Middle frontal gyrus (tissue), 1 donor: ENCODE results near the gene ESD.

Experiments
- DNase-seq: peaks from one replicate; pipeline ENCODE4 v3.0.0-alpha.2; 2015; ENCODE audit warnings: low spot score; ENCODE audit errors: extremely low spot score

ESD gene

GRCh38 chr13:46747031-46747820 is 49.7 kb downstream of the ESD start:
- no peak for DNase-seq

GRCh38 chr13:46745706-46746105 is 51.3 kb downstream of the ESD start:
- DNase-seq = no peak

GRCh38 chr13:46745062-46745461 is 51.9 kb downstream of the ESD start:
- no peak for DNase-seq

- DNase-seq = no peak
These were observed 53.8 kb downstream of the ESD start for GRCh38 chr13:46743191-46743590.

DNA sequence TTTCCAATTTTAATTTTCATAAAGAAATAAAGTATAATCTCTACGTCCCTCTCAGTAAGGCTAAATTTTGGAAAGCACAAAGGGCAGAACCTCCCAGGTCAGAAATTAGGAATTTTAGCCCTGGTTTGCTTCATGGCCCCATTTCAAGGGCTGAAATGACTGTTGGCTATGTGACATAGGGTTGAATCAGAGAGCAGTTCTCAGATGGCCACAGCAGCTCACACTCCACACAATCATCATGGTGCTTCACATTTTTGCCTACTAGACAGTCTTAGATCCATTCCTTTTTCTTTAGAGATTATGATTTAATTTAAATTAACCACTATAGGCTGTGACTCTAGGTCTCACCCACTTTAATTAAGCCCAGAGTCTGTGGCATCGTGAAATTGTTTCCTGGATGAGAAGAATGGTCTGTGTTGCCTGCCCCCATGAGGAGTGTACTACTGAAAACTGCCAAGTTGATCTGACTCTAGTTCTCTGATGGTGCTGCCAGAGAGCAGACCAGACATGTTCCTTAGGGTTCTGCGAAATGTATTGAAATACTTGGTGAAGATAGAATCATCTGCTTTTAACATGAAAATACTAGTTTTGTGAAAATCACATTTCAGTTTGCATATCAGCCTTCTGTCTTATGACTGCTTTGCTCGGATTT is 57.4 kb downstream of the ESD start:
- DNase-seq = no peak

- no peak for DNase-seq
These were observed 58.2 kb downstream of the ESD start for GRCh38 chr13:46738766-46739165.

DNA sequence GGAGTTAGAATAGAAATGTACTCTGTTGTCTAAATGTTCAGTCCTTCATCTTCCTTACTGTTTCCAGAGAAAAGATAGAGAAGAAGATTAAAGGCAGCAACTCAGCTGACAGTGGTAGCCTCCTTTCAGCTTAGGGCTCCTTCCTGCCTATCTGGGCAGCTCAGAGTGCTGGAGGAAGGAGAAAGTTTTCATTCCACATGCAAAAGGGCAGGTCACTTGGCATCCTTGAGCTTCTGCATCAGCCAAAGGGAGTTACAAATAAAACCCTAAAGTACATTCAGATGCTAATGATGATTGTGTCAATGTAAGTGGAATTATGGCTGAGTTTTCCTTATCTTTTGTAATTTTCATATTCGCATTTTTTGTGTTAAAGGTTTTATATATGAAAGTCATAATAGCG is 58.9 kb downstream of the ESD start:
- DNase-seq = no peak

- DNase-seq = no peak
These were observed 60.2 kb downstream of the ESD start for GRCh38 chr13:46736541-46737310.

DNA sequence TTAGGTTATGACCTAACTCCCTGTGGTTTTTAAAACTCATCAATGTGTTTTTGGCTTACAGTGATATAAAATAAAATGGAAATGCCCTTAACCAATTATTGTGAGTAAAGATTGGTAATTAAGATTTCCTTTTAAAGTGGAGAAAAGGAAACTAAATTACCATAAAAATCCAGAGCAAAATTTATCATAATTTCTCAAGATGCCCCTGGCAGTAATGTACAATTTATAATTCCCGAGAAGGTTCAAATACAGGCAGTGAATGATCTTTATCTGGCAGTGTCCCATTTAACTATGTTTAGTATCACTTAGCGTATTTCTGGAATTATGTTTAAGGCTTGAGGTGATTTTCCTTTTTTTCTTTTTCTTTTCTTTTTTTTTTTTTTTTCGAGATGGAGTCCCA is 61.5 kb downstream of the ESD start:
- DNase-seq = no peak

GRCh38 chr13:46731535-46731934 is 65.4 kb downstream of the ESD start:
- DNase-seq = no peak

GRCh38 chr13:46728777-46729176 is 68.2 kb downstream of the ESD start:
- DNase-seq = no peak

DNA sequence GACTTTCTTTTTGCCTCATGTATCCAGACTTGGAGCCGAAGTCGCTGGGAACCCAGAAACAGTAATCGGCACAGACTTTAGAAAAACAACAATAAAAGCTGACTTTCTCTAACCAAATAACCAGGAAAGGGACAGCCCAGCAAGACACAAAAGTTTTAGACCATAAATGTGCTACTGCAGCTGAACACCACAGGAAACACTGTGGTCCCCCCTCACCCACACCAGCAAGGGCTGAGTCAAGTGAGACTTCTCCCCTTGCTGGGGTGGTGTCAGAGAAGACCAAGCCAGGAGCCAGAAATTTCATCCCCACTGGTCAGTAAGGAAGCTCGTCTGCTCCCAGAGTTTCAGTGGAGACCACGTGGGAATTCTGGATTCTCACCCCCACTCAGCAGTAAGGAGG is 70.6 kb downstream of the ESD start:
- DNase-seq = no peak
